ENCODE measurements around the gene ANKRD6.

DNA sequence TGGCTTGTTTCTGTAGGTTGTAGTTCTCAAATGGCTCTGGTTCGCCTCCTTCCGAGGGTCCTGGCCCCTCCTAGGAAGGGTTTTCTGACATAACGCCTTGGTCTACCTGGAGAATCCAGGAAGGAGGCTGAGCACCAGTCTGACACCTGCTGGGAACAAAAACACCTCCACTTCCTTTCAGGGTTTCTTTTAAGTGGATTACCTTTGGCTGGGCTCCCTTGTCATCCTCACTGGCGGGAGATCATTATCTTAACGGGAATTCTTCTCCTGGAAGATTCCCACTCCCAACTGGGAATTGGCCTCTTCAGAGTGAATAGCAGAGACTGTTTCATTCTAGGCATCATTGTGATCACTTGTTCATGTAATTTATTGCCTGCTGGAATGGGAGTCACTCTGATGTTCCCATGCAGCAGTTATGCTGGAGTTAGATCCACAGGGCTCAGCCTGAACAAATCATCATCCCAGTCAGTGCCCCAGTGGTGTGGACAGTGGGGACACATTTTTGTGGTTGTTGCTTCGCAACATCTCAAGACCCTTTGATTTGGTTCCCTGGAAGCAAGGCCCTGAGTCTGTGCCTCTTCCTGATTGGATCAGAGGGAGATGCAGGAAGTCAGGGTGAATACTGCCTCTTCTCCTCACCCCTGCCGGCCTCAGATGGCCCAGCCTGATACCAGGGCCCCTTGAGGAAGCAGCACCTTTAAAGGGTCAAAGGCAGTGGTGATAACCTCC lies 156.5 kb downstream of the ANKRD6 start:
- TF ChIP-seq CTCF (IDR thresholded peaks at IDR 0.05) (no peak), POLR2A (IDR thresholded peaks at IDR 0.05) (no peak)

All from right lobe of liver (tissue), 4 donors.